Testis (tissue), 2 donors: ENCODE measurements around the gene MEX3C.

ENCODE experiments used
- CTCF ChIP-seq, 3 experiments: fragments of 450-650 bp in 2 of 3; fragments of 200-600 bp in 1 of 3; sonication (generic) in 1 of 3; IDR thresholded peaks; one replicate each; pipeline ENCODE4 v1.5.1; 2016 to 2019; ENCODE audit warnings: antibody characterized with exemption in 3 of 3, mild to moderate bottlenecking in 2 of 3, moderate library complexity in 1 of 3
- POLR2A ChIP-seq: fragments of 450-650 bp; IDR thresholded peaks from one replicate; pipeline ENCODE4 v1.6.1; 2017; ENCODE audit warnings: antibody characterized with exemption, mild to moderate bottlenecking, moderate library complexity

- TF ChIP-seq CTCF (IDR thresholded peaks at IDR 0.05) (no peak), POLR2A (no peak)
Observed at GRCh38 chr18:51150113-51150700, 47.3 kb downstream of the MEX3C start.
